MM.1S (cell line): Measurements from ENCODE around the gene CHMP4A.

Experiments
- EZH2 ChIP-seq: fragments of 300-600 bp; sonication (generic); optimal IDR thresholded peaks from 2 replicates; pipeline ENCODE3; 2017; ENCODE audit warnings: low read depth, mild to moderate bottlenecking, antibody characterized with exemption, low read length, mixed read lengths
- EZH2phosphoT487 ChIP-seq: fragments of 300-600 bp; sonication (generic); IDR thresholded peaks from 2 replicates; pipeline ENCODE4 v1.6.1; 2018; ENCODE audit warnings: antibody characterized with exemption, low read length
- TF ChIP-seq, protein P1 (sequence below): fragments of 300-600 bp; sonication (generic); IDR thresholded peaks from 2 replicates; pipeline ENCODE4 v1.5.1; 2016; ENCODE audit warnings: antibody characterized with exemption, low read length, mixed read lengths

DNA sequence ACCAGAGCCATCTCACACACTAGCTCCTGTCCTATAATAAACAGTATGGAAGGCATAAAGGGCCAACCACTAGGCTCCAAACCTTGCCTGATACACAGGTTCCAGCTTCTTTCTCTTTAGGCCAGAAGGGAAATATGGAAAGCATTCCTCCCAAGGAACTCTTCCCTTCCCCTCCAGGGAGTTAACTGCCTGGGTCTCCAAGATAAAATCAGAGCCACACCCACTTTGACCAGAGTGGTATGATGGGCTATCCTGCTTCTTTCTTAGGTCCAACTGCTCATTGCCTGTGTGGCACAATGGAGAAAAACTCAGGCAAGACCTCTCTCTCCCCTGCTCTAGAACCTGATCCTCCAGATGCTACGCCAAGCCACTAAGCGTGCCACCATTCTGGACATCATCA is 5.7 kb downstream of the CHMP4A start:
- TF ChIP-seq, protein P1, sequence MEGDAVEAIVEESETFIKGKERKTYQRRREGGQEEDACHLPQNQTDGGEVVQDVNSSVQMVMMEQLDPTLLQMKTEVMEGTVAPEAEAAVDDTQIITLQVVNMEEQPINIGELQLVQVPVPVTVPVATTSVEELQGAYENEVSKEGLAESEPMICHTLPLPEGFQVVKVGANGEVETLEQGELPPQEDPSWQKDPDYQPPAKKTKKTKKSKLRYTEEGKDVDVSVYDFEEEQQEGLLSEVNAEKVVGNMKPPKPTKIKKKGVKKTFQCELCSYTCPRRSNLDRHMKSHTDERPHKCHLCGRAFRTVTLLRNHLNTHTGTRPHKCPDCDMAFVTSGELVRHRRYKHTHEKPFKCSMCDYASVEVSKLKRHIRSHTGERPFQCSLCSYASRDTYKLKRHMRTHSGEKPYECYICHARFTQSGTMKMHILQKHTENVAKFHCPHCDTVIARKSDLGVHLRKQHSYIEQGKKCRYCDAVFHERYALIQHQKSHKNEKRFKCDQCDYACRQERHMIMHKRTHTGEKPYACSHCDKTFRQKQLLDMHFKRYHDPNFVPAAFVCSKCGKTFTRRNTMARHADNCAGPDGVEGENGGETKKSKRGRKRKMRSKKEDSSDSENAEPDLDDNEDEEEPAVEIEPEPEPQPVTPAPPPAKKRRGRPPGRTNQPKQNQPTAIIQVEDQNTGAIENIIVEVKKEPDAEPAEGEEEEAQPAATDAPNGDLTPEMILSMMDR = no peak
- TF ChIP-seq EZH2 = no peak
- TF ChIP-seq EZH2phosphoT487 = no peak
